Measurements from ENCODE around the gene BORCS5. TPM values are rescaled to one million over a fixed set of nuclear protein-coding genes. Genes with fewer than 3 reads are reported as not detected.
"Not testable (repeated sequence)": the region's sequence is repeated elsewhere in the genome, so short reads cannot be mapped to it uniquely, and the experiment has no call there.

BORCS5 gene
- total and polyA plus RNA-seq, 2 donors (not counting 1 experiment from before 2014, with no cell fraction given) = 13.5 to 14.4 TPM

GRCh38 chr12:12406762-12407161 is 49.9 kb downstream of the BORCS5 start:
- no peak overlapping the region for H2AFZ ChIP-seq (ENCODE audit: low read length)
- H4K20me1 ChIP-seq (ENCODE audit: control insufficient read depth, extremely low read depth, insufficient read depth, low read length) = no peaks in the 10 kb centered on the region
- no peaks in the 10 kb centered on the region for H3K4me1 ChIP-seq (ENCODE audit: control insufficient read depth, extremely low read depth, insufficient read depth, low read length)
- TF ChIP-seq, protein P1, sequence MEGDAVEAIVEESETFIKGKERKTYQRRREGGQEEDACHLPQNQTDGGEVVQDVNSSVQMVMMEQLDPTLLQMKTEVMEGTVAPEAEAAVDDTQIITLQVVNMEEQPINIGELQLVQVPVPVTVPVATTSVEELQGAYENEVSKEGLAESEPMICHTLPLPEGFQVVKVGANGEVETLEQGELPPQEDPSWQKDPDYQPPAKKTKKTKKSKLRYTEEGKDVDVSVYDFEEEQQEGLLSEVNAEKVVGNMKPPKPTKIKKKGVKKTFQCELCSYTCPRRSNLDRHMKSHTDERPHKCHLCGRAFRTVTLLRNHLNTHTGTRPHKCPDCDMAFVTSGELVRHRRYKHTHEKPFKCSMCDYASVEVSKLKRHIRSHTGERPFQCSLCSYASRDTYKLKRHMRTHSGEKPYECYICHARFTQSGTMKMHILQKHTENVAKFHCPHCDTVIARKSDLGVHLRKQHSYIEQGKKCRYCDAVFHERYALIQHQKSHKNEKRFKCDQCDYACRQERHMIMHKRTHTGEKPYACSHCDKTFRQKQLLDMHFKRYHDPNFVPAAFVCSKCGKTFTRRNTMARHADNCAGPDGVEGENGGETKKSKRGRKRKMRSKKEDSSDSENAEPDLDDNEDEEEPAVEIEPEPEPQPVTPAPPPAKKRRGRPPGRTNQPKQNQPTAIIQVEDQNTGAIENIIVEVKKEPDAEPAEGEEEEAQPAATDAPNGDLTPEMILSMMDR (conservative IDR thresholded peaks at IDR 0.05 in 1 of 2, IDR thresholded peaks at IDR 0.05 in 1 of 2; ENCODE audit: low read depth in 1 of 2, low read length in 2 of 2) = no peak
- no peak for TF ChIP-seq EZH2 (IDR thresholded peaks at IDR 0.05; ENCODE audit: low read length, missing control alignments)
- no peak overlapping the region for H3K4me3 ChIP-seq (replicated peaks in 1 of 4; ENCODE audit: control extremely low read depth in 1 of 4, insufficient read depth in 1 of 4, low read depth in 3 of 4, low read length in 4 of 4)
- no peak overlapping the region for H3K9ac ChIP-seq (ENCODE audit: insufficient read depth, low read length)
- H3K79me2 ChIP-seq (ENCODE audit: control insufficient read depth, insufficient read depth, low read length) = no peaks in the 10 kb centered on the region
- no peaks in the 10 kb centered on the region for H3K27me3 ChIP-seq (ENCODE audit: control insufficient read depth, insufficient read depth, low read length)
- H3K27ac ChIP-seq (ENCODE audit: insufficient read depth, low read length) = no peak overlapping the region
- H3K36me3 ChIP-seq (ENCODE audit: control insufficient read depth, insufficient read depth, low read length) = no peaks in the 10 kb centered on the region
- no peak overlapping the region for H3K4me2 ChIP-seq (ENCODE audit: extremely low read depth, insufficient read depth, low read length)
- no peak for DNase-seq (ENCODE audit: low read depth in 2 of 2)
- no peaks in the 10 kb centered on the region for H3K9me3 ChIP-seq (ENCODE audit: control insufficient read depth, insufficient read depth, low read depth, low read length)

DNA sequence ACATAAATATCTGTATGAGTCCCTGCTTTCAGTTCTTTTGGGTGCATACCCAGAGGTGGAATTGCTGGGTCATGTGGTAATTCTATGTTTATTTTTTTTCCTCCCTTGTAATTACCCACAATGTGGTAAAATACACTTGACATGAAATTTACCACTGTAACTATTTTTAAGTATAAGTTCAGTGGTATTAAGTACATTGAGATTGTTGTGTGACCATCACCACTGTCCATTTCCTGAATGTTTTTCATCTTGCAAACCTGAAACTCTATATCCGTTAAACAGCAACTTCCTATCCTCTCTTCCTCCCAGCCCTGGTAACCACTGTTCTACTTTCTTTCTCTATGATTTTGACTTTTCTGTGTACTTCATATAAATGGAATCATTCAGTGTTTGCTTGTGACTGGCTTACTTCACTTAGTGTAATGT is 51.4 kb downstream of the BORCS5 start:
- Histone ChIP-seq H2AFZ (ENCODE audit: low read length) (no peak overlapping the region), H3K27ac (ENCODE audit: insufficient read depth, low read length) (no peak overlapping the region), H3K79me2 (ENCODE audit: control insufficient read depth, insufficient read depth, low read length) (no peaks in the 10 kb centered on the region), H4K20me1 (ENCODE audit: control insufficient read depth, extremely low read depth, insufficient read depth, low read length) (no peaks in the 10 kb centered on the region), H3K4me3 (replicated peaks in 1 of 4; ENCODE audit: control extremely low read depth in 1 of 4, insufficient read depth in 1 of 4, low read depth in 3 of 4, low read length in 4 of 4) (no peak overlapping the region), H3K9ac (ENCODE audit: insufficient read depth, low read length) (no peak overlapping the region), H3K4me2 (ENCODE audit: extremely low read depth, insufficient read depth, low read length) (no peak overlapping the region), H3K36me3 (ENCODE audit: control insufficient read depth, insufficient read depth, low read length) (no peaks in the 10 kb centered on the region), H3K27me3 (ENCODE audit: control insufficient read depth, insufficient read depth, low read length) (no peaks in the 10 kb centered on the region), H3K4me1 (ENCODE audit: control insufficient read depth, extremely low read depth, insufficient read depth, low read length) (no peaks in the 10 kb centered on the region), H3K9me3 (ENCODE audit: control insufficient read depth, insufficient read depth, low read depth, low read length) (no peaks in the 10 kb centered on the region)
- DNase-seq (ENCODE audit: low read depth in 2 of 2) = no peak
- TF ChIP-seq, protein P1 (conservative IDR thresholded peaks at IDR 0.05 in 1 of 2, IDR thresholded peaks at IDR 0.05 in 1 of 2; ENCODE audit: low read depth in 1 of 2, low read length in 2 of 2) = no peak
- no peak for TF ChIP-seq EZH2 (IDR thresholded peaks at IDR 0.05; ENCODE audit: low read length, missing control alignments)

DNA sequence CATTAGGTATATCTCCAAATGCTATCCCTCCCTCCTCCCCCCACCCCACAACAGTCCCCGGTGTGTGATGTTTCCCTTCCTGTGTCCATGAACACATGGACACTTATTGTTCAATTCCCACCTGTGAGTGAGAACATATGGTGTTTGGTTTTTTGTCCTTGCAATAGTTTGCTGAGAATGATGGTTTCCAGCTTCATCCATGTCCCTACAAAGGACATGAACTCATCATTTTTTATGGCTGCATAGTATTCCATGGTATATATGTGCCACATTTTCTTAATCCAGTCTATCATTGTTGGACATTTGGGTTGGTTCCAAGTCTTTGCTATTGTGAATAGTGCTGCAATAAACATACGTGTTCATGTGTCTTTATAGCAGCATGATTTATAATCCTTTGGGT is 52.5 kb downstream of the BORCS5 start:
- not testable (repeated sequence) for H3K9ac ChIP-seq (ENCODE audit: insufficient read depth, low read length); DNase-seq (ENCODE audit: low read depth in 2 of 2); H3K27ac ChIP-seq (ENCODE audit: insufficient read depth, low read length); H3K79me2 ChIP-seq (ENCODE audit: control insufficient read depth, insufficient read depth, low read length); H3K4me1 ChIP-seq (ENCODE audit: control insufficient read depth, extremely low read depth, insufficient read depth, low read length); H3K9me3 ChIP-seq (ENCODE audit: control insufficient read depth, insufficient read depth, low read depth, low read length); H3K27me3 ChIP-seq (ENCODE audit: control insufficient read depth, insufficient read depth, low read length); H3K36me3 ChIP-seq (ENCODE audit: control insufficient read depth, insufficient read depth, low read length); H3K4me2 ChIP-seq (ENCODE audit: extremely low read depth, insufficient read depth, low read length); H2AFZ ChIP-seq (ENCODE audit: low read length); H3K4me3 ChIP-seq (replicated peaks in 1 of 4; ENCODE audit: control extremely low read depth in 1 of 4, insufficient read depth in 1 of 4, low read depth in 3 of 4, low read length in 4 of 4); H4K20me1 ChIP-seq (ENCODE audit: control insufficient read depth, extremely low read depth, insufficient read depth, low read length)

All from fibroblast of lung (primary cell).